ENCODE data around the gene AGRN. TPM values are rescaled to one million over a fixed set of nuclear protein-coding genes. Genes with fewer than 3 reads are reported as not detected.
A peak's percentile ranks its signal among the peaks of the same experiment; 100 is the strongest.

AGRN gene
- total RNA-seq, 1 experiment from 2014 or later = 184 TPM

- H3K9me3 Mint-ChIP-seq = no peaks in the 10 kb centered on the region
Observed at GRCh38 chr1:1023700-1024099, 3.8 kb downstream of the AGRN start.

DNA sequence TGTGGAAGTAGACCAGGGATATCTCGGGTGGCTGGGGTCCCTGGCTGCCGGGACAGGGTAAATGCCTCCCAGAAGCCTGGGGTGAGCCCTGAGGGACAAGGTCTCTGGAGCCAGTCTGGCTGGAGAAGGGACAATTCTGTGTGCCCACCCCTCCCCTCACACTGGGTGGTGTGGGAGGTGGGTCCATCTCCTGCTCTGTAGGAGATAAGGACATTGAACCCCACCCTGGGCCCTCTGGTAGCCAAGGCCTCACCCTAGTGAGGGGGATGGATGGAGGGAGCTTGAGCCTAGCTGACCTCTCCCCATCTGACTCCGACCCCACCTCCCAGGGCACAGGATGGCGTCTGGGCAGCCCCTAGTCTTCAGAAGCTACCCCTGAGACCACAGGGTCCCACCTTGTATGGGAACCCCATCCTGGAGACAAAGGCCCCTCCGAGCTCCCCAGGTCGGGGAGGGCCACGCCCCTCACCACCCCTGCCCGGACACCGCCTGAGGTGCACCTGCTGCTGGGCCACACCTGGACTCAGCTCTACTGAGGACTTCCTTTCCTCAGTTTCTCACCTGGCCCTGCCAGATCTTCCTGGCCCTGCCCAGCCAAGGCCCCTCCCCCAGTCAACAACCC is 4.3 kb downstream of the AGRN start:
- no peaks in the 10 kb centered on the region; the same call in 1 of the 2 replicates for H3K27me3 Mint-ChIP-seq (ENCODE audit: low read depth)
- POLR2A ChIA-PET = interaction anchor here (1.5 to 3.6 kb wide), 3 partner anchors 9 to 16 kb away, joined by 4 to 15 read pairs (median 9); no protein-coding TSS in a partner anchor
- no peaks in the 10 kb centered on the region for H3K9me3 Mint-ChIP-seq
- no peak overlapping the region for H3K27ac Mint-ChIP-seq
- no peaks in the 10 kb centered on the region for H3K36me3 Mint-ChIP-seq
- DNase-seq (ENCODE audit: low spot score) (no peak), ATAC-seq (no peak)
- TF ChIP-seq FOXK1 (CRISPR knock-in tag; IDR thresholded peaks at IDR 0.05) = 0 out of 2 replicates have a peak, but pooled peaks have one; percentile 31
- TF ChIP-seq, protein P1, sequence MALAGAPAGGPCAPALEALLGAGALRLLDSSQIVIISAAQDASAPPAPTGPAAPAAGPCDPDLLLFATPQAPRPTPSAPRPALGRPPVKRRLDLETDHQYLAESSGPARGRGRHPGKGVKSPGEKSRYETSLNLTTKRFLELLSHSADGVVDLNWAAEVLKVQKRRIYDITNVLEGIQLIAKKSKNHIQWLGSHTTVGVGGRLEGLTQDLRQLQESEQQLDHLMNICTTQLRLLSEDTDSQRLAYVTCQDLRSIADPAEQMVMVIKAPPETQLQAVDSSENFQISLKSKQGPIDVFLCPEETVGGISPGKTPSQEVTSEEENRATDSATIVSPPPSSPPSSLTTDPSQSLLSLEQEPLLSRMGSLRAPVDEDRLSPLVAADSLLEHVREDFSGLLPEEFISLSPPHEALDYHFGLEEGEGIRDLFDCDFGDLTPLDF (CRISPR knock-in tag; IDR thresholded peaks at IDR 0.05) = no peak
- peaks cover 33% of the 10 kb centered on the region for H3K4me1 Mint-ChIP-seq
- no peak overlapping the region for H3K4me3 Mint-ChIP-seq
- CTCF ChIA-PET = interaction anchor here (0.7 to 2.8 kb wide), 9 partner anchors 8 to 43 kb away, joined by 3 to 16 read pairs (median 4); no protein-coding TSS in a partner anchor

More at GRCh38 chr1:1023700-1024099, 3.8 kb downstream of the AGRN start:
- ChIA-PET POLR2A (interaction anchor here (1.5 to 3.6 kb wide), 3 partner anchors 9 to 17 kb away, joined by 4 to 15 read pairs (median 9); no protein-coding TSS in a partner anchor), CTCF (interaction anchor here (0.7 to 2.8 kb wide), 8 partner anchors 8 to 43 kb away, joined by 3 to 16 read pairs (median 4); no protein-coding TSS in a partner anchor)
- Mint-ChIP-seq H3K36me3 (no peaks in the 10 kb centered on the region), H3K4me1 (peaks cover 33% of the 10 kb centered on the region), H3K4me3 (no peak overlapping the region), H3K27ac (no peak overlapping the region), H3K27me3 (ENCODE audit: low read depth) (no peaks in the 10 kb centered on the region; the same call in 1 of the 2 replicates)
- ATAC-seq (no peak), DNase-seq (ENCODE audit: low spot score) (no peak)
- TF ChIP-seq ZNF423 (CRISPR knock-in tag; IDR thresholded peaks at IDR 0.05) (peak; percentile 41; the same call in 1 of the 2 replicates), FOXP1 (CRISPR knock-in tag; IDR thresholded peaks at IDR 0.05; ENCODE audit: borderline replicate concordance) (0 out of 2 replicates have a peak, but pooled peaks have one; percentile 22), GRHL2 (CRISPR knock-in tag; IDR thresholded peaks at IDR 0.05; ENCODE audit: insufficient replicate concordance, severe bottlenecking) (no peak)

- peak; percentile 73 for ATAC-seq
- H3K9me3 Mint-ChIP-seq = no peaks in the 10 kb centered on the region
- POLR2A ChIA-PET = interaction anchor here (1.5 to 3.6 kb wide), 3 partner anchors 9 to 15 kb away, joined by 4 to 15 read pairs (median 9); no protein-coding TSS in a partner anchor
- DNase-seq (ENCODE audit: low spot score) = peak; percentile 85
- peaks cover 33% of the 10 kb centered on the region for H3K4me1 Mint-ChIP-seq
- no peak overlapping the region for H3K4me3 Mint-ChIP-seq
- no peaks in the 10 kb centered on the region; the same call in 1 of the 2 replicates for H3K27me3 Mint-ChIP-seq (ENCODE audit: low read depth)
- CTCF ChIA-PET = interaction anchor here (0.5 to 2.8 kb wide), 10 partner anchors 7 to 119 kb away, joined by 3 to 16 read pairs (median 4); no protein-coding TSS in a partner anchor
- no peak overlapping the region for H3K27ac Mint-ChIP-seq
- no peaks in the 10 kb centered on the region for H3K36me3 Mint-ChIP-seq
- TF ChIP-seq, protein P2, sequence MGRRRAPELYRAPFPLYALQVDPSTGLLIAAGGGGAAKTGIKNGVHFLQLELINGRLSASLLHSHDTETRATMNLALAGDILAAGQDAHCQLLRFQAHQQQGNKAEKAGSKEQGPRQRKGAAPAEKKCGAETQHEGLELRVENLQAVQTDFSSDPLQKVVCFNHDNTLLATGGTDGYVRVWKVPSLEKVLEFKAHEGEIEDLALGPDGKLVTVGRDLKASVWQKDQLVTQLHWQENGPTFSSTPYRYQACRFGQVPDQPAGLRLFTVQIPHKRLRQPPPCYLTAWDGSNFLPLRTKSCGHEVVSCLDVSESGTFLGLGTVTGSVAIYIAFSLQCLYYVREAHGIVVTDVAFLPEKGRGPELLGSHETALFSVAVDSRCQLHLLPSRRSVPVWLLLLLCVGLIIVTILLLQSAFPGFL (CRISPR knock-in tag; IDR thresholded peaks at IDR 0.05; ENCODE audit: borderline replicate concordance) = no peak
- TF ChIP-seq, protein P1 (CRISPR knock-in tag; IDR thresholded peaks at IDR 0.05) = no peak
- no peak for TF ChIP-seq JUN (CRISPR knock-in tag; IDR thresholded peaks at IDR 0.05)
- TF ChIP-seq NR3C1 (CRISPR knock-in tag; conservative IDR thresholded peaks at IDR 0.05; ENCODE audit: low read depth) = no peak
- TF ChIP-seq NFYB (CRISPR knock-in tag; conservative IDR thresholded peaks at IDR 0.05; ENCODE audit: low read depth) = no peak
- TF ChIP-seq ZSCAN18 (CRISPR knock-in tag; IDR thresholded peaks at IDR 0.05) = no peak
- TF ChIP-seq, protein P3, sequence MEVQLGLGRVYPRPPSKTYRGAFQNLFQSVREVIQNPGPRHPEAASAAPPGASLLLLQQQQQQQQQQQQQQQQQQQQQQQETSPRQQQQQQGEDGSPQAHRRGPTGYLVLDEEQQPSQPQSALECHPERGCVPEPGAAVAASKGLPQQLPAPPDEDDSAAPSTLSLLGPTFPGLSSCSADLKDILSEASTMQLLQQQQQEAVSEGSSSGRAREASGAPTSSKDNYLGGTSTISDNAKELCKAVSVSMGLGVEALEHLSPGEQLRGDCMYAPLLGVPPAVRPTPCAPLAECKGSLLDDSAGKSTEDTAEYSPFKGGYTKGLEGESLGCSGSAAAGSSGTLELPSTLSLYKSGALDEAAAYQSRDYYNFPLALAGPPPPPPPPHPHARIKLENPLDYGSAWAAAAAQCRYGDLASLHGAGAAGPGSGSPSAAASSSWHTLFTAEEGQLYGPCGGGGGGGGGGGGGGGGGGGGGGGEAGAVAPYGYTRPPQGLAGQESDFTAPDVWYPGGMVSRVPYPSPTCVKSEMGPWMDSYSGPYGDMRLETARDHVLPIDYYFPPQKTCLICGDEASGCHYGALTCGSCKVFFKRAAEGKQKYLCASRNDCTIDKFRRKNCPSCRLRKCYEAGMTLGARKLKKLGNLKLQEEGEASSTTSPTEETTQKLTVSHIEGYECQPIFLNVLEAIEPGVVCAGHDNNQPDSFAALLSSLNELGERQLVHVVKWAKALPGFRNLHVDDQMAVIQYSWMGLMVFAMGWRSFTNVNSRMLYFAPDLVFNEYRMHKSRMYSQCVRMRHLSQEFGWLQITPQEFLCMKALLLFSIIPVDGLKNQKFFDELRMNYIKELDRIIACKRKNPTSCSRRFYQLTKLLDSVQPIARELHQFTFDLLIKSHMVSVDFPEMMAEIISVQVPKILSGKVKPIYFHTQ (CRISPR knock-in tag; IDR thresholded peaks at IDR 0.05) = no peak
- no peak for TF ChIP-seq EMX1 (CRISPR knock-in tag; IDR thresholded peaks at IDR 0.05)
- TF ChIP-seq CDX4 (CRISPR knock-in tag; IDR thresholded peaks at IDR 0.05; ENCODE audit: borderline replicate concordance) = no peak
- no peak for TF ChIP-seq FOXP1 (CRISPR knock-in tag; IDR thresholded peaks at IDR 0.05; ENCODE audit: borderline replicate concordance)
- TF ChIP-seq GABPB1 (CRISPR knock-in tag; IDR thresholded peaks at IDR 0.05) = no peak
- TF ChIP-seq HMGA2 (CRISPR knock-in tag; IDR thresholded peaks at IDR 0.05) = no peak
Observed at GRCh38 chr1:1024771-1025699, 5.1 kb downstream of the AGRN start.

Data from WTC11 (cell line).